Pulmonary artery endothelial cell (primary cell): ENCODE results near the gene RNF43. TPM values are rescaled to one million over a fixed set of nuclear protein-coding genes. Genes with fewer than 3 reads are reported as not detected.
A peak's percentile ranks its signal among the peaks of the same experiment; 100 is the strongest.

Source experiments
- DNase-seq: peaks from one replicate; pipeline ENCODE4 v3.0.0-alpha.2; 2011; ENCODE audit warnings: low read depth, low spot score
- total RNA-seq: library from RNA; depleted of rRNA; stranded (reverse); fragments of >200 nt; gene quantifications from 2 replicates; pipeline ENCODE4 v1.2.3, GENCODE V29; 2014

RNF43 gene
- 0.11 and 0.13 TPM in 2 replicates for total RNA-seq

DNA sequence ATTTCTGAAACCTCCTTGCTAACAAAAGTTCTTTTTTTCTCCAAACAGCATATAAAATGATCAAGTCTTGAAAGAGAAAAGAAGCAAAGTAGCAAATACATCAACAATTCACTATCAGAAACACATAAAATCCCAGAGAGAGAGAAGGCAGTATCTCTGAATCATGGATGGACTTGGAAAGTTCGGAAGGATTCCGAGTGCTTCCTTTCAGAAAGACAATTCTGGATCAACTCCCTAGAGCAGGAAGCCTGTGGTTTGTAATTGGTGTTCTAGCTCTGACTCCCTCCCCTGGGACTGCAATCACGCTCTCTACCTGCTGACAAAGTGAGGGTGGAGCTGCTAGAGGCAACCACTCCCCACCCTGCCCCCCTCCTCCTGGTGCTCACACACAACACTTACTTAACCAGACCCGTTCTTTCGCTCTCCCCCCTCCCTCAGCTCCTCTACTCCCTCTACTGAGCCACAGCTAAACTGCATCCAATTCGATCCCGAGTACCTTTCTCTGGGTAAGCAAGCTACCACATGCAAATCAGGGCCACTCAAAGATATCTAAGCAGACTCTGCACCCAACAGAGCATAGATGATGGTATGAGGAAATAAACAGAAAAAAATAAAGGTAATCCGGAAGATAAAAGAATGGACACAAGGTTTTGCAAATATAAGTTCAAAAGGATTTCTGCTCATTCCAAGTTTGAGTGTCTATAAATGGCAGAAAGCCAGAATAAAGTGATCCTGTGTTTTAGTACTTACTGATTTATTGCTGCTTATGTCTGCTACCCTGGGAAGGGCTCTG lies at the start of gene RNF43:
TSS of gene RNF43 (minus strand) at position 235 of the 793 bp plus-strand sequence. CDS start 1,957 bp downstream, outside the sequence.
- DNase-seq = peak; percentile 60

DNA sequence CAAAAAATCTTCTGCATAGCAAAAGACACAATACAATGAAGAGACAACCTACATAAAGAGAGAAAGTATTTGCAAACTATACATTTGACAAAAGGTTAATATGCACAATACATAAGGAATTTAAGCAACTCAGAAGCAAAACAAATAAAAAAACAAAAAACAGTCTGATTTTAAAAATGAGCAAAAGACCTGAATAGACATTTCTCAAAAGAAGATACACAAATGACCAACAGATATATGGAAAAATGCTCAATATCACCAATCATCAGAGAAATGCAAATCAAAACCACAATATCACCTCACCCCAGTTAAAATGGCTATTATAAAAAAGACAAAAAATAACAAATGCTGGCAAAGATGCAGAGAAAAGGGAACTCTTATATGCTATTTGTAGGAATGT lies 38.2 kb upstream of the RNF43 start:
- no peak for DNase-seq

DNA sequence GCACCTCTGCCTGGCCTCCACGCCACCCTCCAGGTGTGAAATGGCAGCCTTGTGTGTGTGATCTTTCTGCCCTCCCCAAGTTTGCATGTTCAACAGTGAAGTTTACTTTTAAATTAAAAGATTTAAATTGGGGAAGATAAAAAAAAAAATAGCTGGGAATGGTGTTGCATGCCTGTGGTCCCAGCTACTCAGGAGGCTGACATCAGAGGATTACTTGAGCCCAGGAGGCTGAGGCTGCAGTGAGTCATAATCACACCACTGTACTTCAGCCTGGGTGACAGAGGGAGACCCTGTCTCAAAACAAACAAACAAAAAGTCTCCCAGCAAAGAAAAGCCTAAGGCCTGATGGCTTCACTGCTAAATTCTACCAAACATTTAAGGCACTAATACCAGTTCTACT lies 35.4 kb upstream of the RNF43 start:
- no peak for DNase-seq

DNA sequence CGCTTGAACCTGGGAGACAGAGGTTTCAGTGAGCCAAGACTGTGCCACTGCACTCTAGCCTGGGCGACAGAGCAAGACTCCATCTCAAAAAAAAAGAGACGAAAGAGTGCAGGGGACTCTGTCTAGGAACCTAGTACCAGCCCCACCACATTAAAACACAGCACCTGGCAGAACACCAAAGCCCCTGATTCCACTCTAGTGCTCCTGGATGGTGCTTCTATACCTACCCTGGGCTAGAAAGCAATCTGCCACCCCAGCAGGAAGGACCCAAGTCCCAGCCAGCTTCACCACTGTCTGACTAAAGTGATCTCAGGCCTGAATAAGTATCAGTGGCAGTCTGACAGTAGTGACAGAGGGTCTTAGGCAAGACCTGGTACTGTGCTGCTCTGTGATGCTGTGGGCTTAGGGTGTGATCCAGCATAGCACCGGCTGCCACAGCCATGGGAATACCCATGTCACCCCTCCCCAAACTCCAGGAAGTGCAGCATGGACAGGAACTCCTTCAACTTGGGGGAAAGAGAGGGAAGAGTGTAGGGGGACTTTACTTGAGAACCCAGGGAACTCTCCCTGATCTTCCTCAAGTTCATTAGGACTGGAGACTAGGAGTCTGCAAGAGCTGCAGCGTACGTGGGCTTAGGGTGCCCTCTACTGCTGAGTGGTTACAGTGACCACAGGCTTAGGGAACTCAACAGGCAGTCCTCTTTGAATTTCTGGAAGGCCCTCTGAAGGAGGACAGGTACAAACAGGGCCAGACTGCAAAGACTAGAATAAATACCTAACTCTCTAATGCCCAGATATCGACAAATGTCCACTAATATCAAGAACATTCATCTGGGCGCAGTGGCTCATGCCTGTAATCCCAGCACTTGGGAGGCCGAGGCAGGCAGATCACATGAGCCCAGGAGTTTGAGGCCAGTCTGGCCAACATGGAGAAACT lies 30.0 kb upstream of the RNF43 start:
- peak; percentile 59 for DNase-seq

DNA sequence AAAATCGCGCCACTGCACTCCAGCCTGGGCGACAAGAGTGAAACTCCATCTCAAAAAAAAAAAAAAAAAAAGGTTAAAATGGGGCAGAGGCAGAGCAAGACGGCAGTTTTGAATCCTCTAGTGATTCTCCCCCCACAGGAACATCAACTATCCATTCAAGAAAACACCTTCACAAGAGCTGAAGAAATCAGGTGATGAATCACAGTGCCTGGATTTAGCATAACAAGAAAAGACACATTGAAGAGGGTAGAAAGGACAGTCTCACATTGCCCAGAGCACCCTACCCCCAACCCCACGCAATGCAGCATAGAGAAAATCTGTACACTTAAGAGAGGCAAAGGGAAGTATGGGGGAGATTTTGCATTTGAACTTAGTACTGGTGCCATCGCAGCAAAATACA lies 28.8 kb upstream of the RNF43 start:
- DNase-seq = no peak

DNA sequence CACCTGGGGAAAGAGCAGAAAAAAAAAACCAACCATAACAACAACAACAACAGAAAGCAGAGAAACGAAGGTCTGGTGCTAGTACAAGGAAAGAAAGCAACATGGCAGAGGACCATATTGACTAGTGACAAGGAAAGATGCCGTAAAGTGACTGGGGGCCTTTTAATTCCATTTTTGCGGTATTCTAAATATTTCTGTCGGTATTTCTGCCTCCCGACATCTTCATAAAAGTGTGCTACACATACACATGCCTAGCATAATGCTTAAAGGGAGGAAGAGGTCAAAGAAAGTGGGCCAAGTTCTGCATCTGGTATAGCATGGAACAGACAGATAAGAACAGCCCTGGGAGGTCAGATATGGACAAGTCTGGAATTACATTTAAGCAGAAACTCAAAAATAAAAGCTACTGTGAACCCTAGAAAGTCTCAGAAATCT lies 19.5 kb upstream of the RNF43 start:
- no peak for DNase-seq

DNA sequence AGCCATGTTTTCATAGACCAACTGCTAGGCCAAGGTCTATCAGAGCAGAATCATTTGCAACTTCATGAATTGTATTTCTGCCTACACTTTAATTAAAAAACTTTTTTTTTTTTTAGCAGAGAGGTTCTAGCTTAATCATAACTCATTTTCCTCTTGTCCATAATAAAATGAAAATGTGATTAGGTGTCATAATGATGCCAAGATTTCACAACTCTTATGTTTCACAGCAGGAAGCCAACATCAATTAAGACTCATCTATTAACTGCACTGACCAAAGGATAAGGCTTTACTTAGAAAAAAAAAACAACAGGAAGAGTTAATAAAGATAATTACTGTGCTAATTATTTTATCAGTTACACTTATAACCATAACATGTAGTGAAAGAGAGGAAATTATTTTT lies 18.9 kb upstream of the RNF43 start:
- no peak for DNase-seq

DNA sequence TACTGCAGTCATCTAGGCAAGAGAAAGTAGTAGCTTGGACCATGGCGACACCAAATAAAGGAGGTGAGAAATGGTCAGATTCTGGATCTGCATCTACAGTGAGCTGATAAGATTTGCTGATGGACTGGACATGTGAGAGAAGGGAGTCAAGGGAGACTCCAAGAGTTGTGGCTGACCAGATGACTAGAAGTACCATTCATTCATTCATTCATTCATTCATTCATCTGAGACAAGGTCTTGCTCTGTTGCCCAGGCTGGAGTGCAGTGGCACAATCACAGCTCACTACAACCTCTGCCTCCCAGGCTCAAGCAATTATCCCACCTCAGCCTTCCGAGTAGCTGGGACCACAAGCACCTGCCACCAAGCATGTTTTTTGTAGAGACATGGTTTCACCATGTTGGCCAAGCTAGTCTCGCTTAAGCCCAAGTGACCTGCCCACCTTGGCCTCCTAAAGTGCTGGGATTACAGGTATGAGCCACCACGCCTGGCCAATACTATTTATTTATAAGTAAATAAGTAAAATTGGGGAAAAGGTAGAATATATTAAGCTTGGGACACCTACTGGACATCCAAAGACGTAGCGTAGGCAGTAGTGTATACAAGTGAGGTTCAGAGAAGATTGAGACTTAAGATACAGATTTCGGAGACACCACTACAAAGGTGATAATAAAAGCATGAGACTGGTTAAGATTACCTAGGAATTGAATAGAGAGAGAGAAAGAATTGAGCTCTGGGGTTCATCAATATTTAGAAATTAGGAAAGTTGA lies 15.7 kb upstream of the RNF43 start:
- no peak for DNase-seq

DNA sequence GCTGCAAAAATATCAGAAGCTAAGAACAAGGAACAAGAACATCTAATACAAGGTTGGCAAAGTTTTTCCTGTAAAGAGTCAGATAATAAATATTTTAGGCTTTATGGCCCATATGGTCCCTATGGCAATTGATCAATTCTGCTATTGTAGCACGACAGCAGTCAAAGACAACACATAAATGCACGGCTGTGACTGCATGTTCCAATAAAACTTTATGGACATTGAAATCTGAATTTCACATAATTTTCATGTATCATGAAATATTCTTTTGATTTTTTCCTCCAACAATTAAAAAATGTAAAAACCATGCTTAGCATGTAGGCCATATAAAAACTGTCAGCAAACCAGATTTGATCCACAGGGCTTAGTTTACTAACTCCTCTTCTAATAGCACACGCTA lies 10.5 kb upstream of the RNF43 start:
- no peak for DNase-seq

DNA sequence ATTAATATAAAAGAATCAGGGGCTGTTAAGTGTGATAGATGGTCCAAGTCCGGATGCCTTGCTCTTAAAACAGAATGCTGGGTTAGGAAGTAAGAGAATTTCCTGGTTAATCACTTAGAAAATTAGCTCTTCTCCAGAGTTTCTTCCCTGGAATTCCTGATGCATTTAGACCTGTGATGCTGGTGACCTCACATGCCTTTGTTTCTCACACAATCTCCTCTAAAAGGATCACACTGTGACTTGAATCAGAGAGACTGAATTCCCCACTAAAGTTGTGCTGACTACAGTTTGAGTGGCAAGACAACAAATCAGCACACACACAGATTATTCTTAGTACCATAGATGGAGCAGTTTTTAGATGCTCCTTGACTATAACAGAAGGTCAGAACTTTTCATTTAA lies 4.4 kb upstream of the RNF43 start:
- no peak for DNase-seq

DNA sequence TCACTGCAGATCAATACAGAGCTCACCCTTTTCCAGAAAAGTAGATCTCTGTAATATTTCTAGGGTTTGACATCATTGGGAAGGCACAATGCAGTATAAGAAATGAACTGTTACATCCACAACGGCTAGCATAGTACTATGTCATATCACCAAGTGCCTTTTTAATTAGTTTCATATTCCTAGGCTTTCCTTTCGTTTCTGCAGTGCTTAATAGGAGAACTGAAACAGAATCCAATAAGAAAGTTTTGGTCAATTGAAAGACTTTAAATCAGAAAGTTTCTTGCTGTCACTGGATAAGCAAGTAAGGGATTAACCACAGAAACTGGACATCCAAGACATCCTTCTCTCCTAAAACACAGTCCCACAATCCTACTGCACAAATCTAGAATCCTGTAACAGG lies 3.5 kb upstream of the RNF43 start:
- DNase-seq = no peak

DNA sequence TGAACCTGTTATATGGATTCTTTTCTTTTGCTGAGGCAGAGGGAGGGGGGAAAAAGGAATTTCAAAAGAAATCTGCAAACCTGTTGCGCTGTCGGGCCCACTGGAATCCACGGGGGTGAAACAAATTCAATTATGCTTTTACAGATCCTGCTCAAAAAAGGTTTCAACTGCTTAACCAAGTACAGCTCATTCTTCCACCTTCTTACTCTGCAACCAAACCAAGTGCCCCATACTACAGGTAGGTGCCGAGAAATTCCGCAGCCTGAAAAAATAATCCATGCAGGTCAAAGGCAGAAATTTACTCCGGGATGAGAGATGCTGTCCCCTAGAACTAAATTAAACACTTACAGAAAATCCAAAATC lies 416 bp downstream of the RNF43 start:
- no peak for DNase-seq

DNA sequence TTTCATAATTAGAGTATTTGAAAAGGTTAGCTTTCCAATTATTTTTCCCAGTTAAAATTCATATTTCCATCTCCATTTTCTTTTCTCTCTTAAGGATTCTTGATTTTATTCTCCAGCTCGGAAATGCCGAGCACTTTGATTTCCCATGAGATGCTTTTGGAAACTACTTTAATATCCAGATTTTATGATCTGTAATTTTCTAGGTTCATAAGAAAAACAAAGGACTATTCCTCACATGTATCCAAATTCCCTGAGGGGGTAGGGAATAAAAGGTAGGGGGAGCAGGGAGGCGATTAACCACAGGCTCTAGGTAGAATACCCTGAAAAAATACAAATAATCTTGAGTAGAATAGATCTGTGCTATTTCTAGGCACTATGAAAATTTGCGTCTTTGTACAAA lies 938 bp downstream of the RNF43 start:
- DNase-seq = no peak

DNA sequence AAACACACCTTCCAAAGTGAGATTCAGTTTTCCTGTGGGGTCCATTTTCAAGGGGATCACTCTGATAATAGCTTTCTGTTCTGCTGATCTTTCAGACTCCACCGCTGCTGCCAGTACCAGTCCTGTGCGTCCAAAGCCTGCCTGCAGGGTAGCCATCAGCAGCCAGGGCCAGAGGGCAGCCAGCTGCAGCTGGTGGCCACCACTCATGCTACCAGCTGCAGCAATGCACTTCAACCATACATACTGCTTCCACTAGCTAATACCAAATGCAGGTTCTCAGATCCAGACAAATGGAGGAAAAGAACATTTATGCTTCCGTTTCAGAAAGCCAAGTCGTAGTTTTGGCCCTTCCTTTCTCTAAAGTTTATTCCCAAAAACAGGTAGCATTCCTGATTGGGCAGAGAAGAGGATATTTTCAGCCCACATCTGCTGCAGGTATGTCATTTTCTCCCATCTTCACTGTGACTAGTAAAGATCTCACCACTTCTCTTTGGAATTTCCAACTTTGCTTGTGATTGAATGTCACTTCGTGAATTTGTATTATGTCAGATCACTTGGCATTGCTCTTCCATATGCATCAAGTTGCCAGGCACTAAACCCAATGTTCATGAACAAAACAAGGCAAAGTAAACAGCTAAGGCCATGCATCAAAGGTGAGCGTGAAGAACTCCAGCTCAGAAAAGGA lies 1.8 kb downstream of the RNF43 start:
- DNase-seq = no peak

DNA sequence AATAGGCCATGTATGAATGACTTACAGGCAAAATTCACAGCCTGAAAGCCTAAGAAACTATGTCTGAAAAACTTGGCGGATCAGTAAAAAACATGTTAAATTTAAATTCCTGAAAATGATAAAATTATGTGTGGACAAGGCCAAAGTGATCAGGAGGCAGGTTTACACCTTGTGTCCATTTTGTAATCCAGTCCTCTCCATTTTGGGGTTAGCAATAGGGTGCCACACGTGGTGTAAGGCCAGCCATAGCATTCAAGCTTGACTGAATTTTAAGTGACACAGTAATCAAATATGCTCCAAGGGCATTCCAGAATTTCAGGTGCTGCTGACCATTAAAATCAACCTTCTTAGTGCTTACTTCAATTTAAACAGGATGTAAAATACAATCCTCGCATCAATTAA lies 2.7 kb downstream of the RNF43 start:
- no peak for DNase-seq

DNA sequence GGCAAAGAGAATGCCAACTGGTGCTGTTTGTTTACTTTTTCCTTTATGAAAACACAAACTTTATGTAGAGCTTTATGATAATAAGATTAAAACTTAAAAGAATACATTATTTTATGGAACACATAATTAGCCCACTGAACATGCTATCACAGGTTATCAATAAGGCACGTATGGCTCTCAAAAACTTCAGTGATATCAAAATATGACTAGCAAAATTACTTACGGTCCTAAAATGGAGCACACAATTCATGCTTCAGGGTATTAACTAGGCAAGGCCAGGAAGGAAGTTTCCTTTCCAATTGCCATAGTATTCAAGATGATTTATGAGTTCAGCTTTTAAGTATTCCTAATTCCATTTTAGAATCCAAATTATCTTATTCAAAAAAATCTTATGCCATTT lies 3.6 kb downstream of the RNF43 start:
- DNase-seq = no peak

DNA sequence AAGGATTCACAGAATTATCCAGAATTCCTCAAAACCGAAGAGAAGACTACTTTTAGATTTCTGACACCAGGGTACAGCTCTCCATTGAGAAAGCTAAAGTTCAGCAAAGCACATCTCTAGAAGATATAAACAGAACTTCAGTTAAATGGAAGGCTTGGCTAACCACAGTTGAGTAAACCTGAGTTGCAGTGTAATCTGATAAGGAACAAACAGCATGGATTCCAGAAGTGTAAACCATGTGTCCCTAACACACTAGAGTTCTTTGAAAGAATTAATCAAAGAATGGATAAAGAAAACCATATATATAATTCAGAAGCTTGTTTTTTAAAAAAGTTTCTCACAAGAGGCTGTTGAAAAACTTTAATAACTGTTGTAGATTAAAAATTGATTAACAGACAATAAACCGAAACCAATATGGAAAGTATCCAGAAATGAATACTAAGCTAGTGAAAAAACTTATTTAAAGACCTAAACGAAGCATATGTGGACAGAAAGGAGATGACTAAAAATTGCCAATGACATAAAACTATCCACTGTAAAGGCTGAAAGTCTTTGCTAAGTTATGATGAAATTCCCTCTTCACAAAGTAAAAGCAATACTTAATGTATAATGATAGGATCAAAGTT lies 4.3 kb downstream of the RNF43 start:
- no peak for DNase-seq

DNA sequence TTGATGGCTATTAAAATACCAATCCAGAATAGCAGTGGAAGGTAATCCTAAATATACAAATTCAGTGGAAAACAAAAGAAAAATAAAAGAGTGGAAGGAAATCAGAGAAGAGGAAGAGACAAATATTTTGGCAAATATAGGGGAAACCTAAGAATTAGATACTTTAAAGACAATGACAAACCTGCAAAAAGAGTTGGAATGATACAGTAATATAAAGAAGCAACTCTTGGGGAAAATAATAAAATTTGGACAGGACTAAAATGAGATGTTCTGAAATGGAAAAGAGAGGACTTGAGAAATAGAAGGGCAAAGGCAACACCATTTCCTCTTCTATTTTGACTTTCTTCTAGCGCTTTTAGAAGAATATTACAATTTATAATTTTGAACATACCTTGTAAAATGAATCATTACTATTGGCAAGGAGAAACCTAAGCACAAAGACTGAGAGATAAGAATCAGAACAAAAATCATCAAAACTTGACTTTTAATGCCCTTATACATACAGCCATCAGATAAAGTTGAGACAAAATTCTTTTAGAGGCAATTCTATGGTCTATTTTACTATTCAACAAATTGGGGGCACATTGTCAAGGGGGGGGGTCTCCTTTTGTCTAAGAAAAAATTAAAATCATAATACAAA lies 5.2 kb downstream of the RNF43 start:
- DNase-seq = no peak

DNA sequence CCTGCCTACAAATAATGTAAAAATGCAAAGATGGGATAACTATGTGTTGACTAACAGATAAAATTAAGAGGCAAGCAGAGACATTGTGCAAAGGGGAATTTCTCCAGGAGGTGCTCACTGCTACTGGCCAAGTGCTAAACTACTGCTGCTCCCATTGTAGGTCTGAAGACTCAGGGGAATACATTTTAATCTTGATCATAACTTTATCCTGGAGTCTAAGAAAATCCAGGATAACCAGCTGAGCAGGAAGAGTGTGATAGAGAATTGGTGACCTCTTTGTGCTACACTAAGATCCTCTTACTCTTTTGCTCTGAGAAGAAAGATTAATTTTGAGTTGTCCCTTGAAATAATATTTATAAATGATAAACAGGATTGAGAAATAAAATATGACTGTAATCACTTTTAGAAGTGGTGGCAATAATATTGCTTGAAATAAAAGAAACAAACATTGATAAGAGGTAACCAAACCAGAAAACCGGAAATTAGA lies 5.9 kb downstream of the RNF43 start:
- no peak for DNase-seq
